HG03108 (cell line): ENCODE measurements around the gene XRCC6.
"Not testable (repeated sequence)": the region's sequence is repeated elsewhere in the genome, so short reads cannot be mapped to it uniquely, and the experiment has no call there.

ENCODE experiments used
- ATAC-seq: cut with Tn5 transposase; IDR thresholded peaks from one replicate; pipeline ENCODE4 v1.9.1; 2021; ENCODE audit warnings: moderate library complexity; ENCODE audit not compliant: unreplicated experiment

XRCC6 gene

GRCh38 chr22:41621099-41621910, at the start of gene XRCC6:
XRCC6 (plus strand) TSS chr22:41621295; CDS start chr22:41622005, 710 bp downstream.
- peak; percentile 76 for ATAC-seq

DNA sequence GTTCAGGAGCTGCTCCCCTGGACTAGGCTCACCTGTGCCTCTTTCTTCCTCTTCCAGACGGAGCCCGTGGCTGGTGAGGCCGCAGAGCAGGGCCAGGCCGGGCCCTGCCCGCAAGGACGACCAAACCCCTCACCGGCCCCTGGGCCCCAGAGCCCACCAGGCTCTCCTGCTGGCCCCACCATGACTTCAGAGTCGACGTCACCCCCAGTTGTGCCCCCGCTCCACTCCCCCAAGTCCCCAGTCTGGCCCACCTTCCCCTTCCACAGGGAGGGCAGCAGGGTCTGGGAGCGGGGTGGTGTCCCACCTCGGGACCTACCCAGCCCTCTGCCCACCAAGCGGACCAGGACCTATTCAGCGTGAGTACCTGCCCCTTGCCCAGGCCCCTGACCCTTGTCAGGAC, 49.3 kb upstream of the XRCC6 start:
- ATAC-seq, result no peak

- not testable (repeated sequence) for ATAC-seq
Observed at GRCh38 chr22:41572305-41572704, 48.8 kb upstream of the XRCC6 start.

- no peak for ATAC-seq
Observed at GRCh38 chr22:41573677-41574076, 47.4 kb upstream of the XRCC6 start.

GRCh38 chr22:41574847-41575381, 46.2 kb upstream of the XRCC6 start:
- ATAC-seq, result no peak

DNA sequence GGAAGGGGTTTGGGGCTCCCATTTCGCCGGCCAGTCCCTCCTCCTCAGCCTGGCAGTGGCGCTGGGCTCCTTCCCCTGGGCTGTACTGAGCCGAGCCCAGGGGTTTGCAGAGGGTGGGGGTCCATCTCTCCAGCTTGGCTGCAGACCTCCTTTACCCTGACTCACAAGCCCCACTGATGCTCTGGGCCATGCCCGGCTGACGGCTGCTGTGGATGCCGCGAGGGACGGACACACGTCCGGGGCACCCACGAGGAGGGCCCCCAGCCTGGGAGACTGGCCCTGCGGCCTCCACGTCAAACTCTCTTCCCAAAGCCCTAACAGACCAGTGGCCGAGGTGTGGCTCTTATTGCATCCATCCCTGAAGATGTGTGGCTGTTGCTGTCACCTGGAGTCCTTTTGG, 45.6 kb upstream of the XRCC6 start:
- no peak for ATAC-seq

- no peak for ATAC-seq
Observed at GRCh38 chr22:41576877-41577276, 44.2 kb upstream of the XRCC6 start.

- no peak for ATAC-seq
Observed at GRCh38 chr22:41578114-41578513, 43.0 kb upstream of the XRCC6 start.

GRCh38 chr22:41578818-41579217, 42.3 kb upstream of the XRCC6 start:
- no peak for ATAC-seq

DNA sequence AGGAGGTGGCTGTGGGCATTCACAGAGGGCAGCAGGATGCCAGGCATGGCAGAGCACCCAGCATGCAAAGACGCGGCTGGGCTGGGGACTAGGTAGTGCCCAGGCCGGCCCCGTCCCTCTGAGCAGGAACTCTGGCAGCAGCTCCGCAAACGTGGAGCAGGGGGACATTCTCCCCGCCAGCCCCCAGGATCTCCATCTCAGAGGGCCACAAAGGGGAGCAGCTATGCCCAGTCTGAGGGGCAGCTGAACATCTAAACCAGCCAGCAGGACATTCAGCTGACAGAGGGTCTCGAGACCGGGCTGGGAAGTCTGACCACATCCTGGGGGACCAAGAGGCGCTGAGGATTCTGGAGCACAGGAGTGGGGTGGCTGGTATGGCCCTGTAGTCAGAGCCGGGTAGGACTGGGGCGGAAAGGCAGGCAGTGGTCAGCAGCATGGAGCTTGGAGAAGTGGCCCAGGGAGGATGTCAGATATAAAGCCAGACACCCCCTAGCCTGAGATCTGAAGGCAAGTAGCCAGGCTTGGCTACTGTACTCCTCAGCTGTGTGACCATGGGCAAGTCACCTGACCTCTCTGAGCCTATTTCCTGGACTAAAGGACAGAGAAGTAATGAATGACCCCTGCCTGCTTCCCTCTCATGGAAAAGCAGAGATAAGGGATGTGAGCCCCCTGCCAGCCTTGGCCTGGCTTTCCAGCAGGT, 41.6 kb upstream of the XRCC6 start:
- no peak for ATAC-seq

- no peak for ATAC-seq
Observed at GRCh38 chr22:41579997-41580355, 41.1 kb upstream of the XRCC6 start.

GRCh38 chr22:41582694-41583093, 38.4 kb upstream of the XRCC6 start:
- ATAC-seq, result no peak

DNA sequence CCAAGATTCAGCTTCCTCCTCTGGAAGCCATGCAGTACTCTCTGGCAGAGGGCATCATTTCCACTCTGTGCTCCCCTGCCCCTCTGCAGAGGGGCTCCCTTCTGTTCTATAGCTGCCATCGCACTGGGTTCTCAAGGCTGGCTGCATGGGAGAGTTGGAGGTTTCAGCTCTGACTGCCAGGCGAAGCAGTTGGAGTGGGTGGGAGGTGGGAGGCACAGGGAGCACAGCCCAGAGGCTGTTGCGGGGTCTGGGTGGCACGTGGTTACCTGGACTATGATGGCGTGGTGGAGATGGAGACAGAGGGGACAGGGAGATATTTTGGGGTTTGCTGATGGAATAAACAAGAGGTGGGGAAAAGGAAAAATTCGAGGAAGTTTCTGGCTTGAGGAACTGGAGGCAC, 36.2 kb upstream of the XRCC6 start:
- ATAC-seq, result no peak

DNA sequence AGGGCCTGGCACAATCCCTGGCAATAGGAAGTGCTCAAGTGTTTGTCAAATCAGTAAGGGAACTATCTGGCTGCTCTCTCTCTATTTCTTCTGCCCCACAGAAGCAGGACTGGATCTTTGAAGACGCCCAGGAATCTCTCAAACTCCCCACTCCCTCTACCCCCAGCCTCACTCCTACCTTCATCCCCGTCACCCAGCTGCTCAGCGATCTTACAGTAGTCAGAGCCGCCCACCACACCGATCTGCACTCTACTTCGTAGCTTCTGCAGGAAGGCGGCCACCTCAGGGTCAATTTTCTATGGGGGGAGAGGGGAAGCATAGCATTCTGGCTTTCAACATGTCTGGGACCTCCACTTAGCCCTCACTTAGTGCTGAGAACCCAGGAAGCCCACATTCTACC, 35.2 kb upstream of the XRCC6 start:
- no peak for ATAC-seq

GRCh38 chr22:41587347-41587723, 33.8 kb upstream of the XRCC6 start:
- ATAC-seq, result no peak

DNA sequence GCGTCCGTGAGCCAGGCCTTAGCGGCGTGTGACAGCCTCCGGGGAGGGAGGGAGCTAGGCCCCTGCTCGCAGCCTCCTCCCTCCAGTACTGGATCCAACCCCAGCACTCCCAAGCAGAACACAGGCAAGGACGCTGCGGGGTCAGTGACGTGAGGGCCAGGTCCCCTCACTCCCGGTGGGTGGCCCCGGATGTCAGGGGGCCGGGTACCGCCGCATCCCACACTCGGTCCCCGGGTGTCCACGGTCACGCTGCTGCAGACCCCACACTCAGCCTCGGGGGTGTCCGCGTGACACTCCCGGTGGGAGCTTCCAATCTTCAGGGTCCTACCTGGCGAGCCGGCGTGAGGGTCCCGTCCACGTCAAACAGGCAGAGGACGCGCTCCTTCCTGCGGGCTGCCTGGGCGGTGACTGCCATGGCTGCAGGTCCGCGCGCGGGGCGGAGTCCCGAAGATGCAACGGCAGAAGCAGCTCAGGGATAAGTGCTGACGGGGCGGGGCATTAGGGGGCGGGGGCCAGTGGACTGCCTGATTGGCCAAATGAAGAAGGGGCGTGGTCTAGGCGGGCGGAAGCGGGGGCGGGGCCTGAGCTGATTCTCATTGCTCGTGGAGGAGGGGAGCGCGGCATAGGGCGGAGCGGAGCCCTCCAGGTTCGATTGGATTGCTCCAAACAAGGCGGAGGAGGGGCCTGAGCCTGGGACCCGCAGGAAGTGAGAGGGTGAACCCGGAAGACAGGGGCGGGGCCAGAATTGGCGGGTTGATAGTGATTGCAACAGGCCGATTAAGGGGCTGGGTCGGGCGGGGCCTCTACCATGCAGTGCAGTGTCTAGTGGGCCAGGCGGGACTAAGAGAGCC, 31.5 kb upstream of the XRCC6 start, which contains the start of gene PMM1:
PMM1 (minus strand) TSS at position 450 of the 851 bp plus-strand sequence; CDS start at position 415, 35 bp downstream.
- peak; percentile 96 for ATAC-seq

DNA sequence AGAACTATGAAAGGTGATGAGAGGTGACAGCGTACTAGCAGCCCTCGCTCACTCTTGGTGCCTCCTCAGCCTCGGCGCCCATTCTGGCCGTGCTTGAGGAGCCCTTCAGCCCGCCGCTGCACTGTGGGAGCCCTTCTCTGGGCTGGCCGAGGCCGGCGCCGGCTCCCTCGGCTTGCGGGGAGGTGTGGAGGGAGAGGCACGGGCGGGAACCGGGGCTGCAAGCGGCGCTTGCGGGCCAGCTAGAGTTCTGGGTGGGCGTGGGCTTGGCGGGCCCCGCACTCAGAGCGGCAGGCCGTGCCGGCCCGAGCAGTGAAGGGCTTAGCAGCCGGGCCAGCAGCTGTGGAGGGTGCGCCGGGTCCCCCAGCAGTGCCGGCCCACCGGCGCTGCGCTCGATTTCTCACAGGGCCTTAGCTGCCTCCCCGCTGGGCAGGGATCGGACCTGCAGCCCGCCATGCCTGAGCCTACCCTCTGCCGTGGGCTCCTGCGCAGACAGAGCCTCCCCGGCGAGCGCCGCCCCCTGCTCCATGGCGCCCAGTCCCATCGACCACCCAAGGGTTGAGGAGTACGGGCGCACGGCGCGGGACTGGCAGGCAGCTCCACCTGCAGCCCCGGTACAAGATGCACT, 27.6 kb upstream of the XRCC6 start:
- not testable (repeated sequence) for ATAC-seq

GRCh38 chr22:41595703-41596102, 25.4 kb upstream of the XRCC6 start:
- ATAC-seq, result no peak

DNA sequence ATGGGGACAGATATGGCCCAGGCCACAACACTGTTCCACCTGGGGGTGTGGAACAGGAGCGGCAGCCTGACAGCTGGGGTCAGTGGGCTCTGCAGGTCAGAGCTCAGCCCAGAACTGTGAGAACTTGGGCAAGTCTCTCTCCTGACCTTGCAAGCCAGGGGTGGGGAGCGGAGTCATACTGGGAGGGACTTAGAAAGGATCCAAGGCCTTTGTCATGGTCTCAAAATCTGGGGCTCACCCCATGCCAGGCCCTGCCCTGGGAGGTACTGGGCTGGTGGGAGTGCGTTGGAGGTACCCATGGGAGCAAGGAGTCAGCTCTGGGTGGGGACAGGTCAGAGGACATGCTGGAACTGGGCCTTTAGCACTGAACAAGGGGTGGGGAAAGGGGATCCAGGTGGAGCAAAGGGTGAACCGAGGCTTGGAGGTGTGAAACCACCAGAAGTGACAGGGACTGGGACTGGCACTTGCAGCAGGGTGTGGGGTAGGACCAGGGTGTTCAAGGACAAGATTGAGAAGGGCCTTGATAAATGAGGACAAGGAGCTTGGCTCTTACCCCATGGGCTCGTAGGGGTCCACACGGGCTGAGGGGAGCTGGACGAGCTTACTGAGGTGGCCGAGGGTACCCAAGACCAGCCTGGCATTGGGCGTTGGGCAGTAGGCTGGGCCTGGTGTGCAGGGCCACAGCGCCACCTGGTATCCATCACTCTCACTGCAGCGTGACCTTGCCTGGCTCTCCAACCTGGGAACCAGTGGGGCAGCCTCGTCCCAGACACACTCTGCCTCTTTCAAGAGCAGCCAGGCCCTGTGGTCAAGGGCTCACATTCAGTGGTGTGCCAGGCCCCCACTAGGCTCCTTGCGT, 24.1 kb upstream of the XRCC6 start:
- no peak for ATAC-seq

DNA sequence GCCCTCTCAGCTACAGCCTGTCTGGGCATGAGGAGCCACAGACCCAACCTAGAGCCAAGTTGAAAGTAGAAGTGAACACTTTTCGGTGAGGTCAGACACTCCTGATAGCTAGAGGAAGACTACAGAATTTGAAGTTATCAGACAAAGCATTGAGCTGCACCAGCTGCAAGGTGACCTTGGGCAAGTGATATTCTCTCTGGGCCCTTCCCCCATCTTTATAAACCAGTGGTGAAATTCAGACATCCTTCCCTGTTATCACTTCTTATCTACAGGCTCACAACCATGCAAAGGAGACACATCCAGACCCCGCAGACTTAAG, 23.5 kb upstream of the XRCC6 start:
- no peak for ATAC-seq
